ENCODE data around the gene FAM90A1. TPM values are rescaled to one million over a fixed set of nuclear protein-coding genes. Genes with fewer than 3 reads are reported as not detected.
"Not testable (repeated sequence)": the region's sequence is repeated elsewhere in the genome, so short reads cannot be mapped to it uniquely, and the experiment has no call there.

The FAM90A1 gene
- total RNA-seq, 1 donor from 2014 or later: 0.52 TPM

- H3K4me1 ChIP-seq (ENCODE audit: control insufficient read depth in 3 of 3, insufficient read depth in 3 of 3, low read length in 3 of 3); H3K27ac ChIP-seq (ENCODE audit: low read depth, low read length); H3K9ac ChIP-seq (ENCODE audit: low read depth in 1 of 3, low read length in 3 of 3); H3K27me3 ChIP-seq (ENCODE audit: control insufficient read depth in 3 of 3, insufficient read depth in 3 of 3, low read length in 3 of 3); H3K36me3 ChIP-seq (ENCODE audit: control insufficient read depth in 3 of 3, insufficient read depth in 3 of 3, low read length in 3 of 3); H3K4me3 ChIP-seq (ENCODE audit: low read length in 3 of 3); H3K9me3 ChIP-seq (ENCODE audit: control insufficient read depth in 3 of 3, low read length in 3 of 3): not testable (repeated sequence)
These were observed 6.6 kb upstream of the FAM90A1 start for GRCh38 chr12:8233935-8234495.

- not testable (repeated sequence) for H3K9ac ChIP-seq (ENCODE audit: low read depth in 1 of 3, low read length in 3 of 3); H3K9me3 ChIP-seq (ENCODE audit: control insufficient read depth in 3 of 3, low read length in 3 of 3); H3K36me3 ChIP-seq (ENCODE audit: control insufficient read depth in 3 of 3, insufficient read depth in 3 of 3, low read length in 3 of 3); H3K4me1 ChIP-seq (ENCODE audit: control insufficient read depth in 3 of 3, insufficient read depth in 3 of 3, low read length in 3 of 3); H3K4me3 ChIP-seq (ENCODE audit: low read length in 3 of 3); H3K27ac ChIP-seq (ENCODE audit: low read depth, low read length); H3K27me3 ChIP-seq (ENCODE audit: control insufficient read depth in 3 of 3, insufficient read depth in 3 of 3, low read length in 3 of 3)
These were observed 6.0 kb upstream of the FAM90A1 start for GRCh38 chr12:8233300-8233855.

GRCh38 chr12:8231666-8232608 lies 4.5 kb upstream of the FAM90A1 start:
- H3K9ac ChIP-seq (ENCODE audit: low read depth in 1 of 3, low read length in 3 of 3); H3K4me1 ChIP-seq (ENCODE audit: control insufficient read depth in 3 of 3, insufficient read depth in 3 of 3, low read length in 3 of 3); H3K9me3 ChIP-seq (ENCODE audit: control insufficient read depth in 3 of 3, low read length in 3 of 3); H3K4me3 ChIP-seq (ENCODE audit: low read length in 3 of 3); H3K27ac ChIP-seq (ENCODE audit: low read depth, low read length); H3K36me3 ChIP-seq (ENCODE audit: control insufficient read depth in 3 of 3, insufficient read depth in 3 of 3, low read length in 3 of 3); H3K27me3 ChIP-seq (ENCODE audit: control insufficient read depth in 3 of 3, insufficient read depth in 3 of 3, low read length in 3 of 3): not testable (repeated sequence)

GRCh38 chr12:8231049-8231448 lies 3.6 kb upstream of the FAM90A1 start:
- not testable (repeated sequence) for H3K4me1 ChIP-seq (ENCODE audit: control insufficient read depth in 3 of 3, insufficient read depth in 3 of 3, low read length in 3 of 3); H3K4me3 ChIP-seq (ENCODE audit: low read length in 3 of 3); H3K36me3 ChIP-seq (ENCODE audit: control insufficient read depth in 3 of 3, insufficient read depth in 3 of 3, low read length in 3 of 3); H3K9me3 ChIP-seq (ENCODE audit: control insufficient read depth in 3 of 3, low read length in 3 of 3); H3K27ac ChIP-seq (ENCODE audit: low read depth, low read length); H3K9ac ChIP-seq (ENCODE audit: low read depth in 1 of 3, low read length in 3 of 3); H3K27me3 ChIP-seq (ENCODE audit: control insufficient read depth in 3 of 3, insufficient read depth in 3 of 3, low read length in 3 of 3)

GRCh38 chr12:8229486-8229885 lies 2.1 kb upstream of the FAM90A1 start:
- H3K4me1 ChIP-seq (ENCODE audit: control insufficient read depth in 3 of 3, insufficient read depth in 3 of 3, low read length in 3 of 3); H3K27me3 ChIP-seq (ENCODE audit: control insufficient read depth in 3 of 3, insufficient read depth in 3 of 3, low read length in 3 of 3); H3K36me3 ChIP-seq (ENCODE audit: control insufficient read depth in 3 of 3, insufficient read depth in 3 of 3, low read length in 3 of 3); H3K4me3 ChIP-seq (ENCODE audit: low read length in 3 of 3); H3K9me3 ChIP-seq (ENCODE audit: control insufficient read depth in 3 of 3, low read length in 3 of 3); H3K9ac ChIP-seq (ENCODE audit: low read depth in 1 of 3, low read length in 3 of 3); H3K27ac ChIP-seq (ENCODE audit: low read depth, low read length): not testable (repeated sequence)

- not testable (repeated sequence) for H3K9ac ChIP-seq (ENCODE audit: low read depth in 1 of 3, low read length in 3 of 3); H3K9me3 ChIP-seq (ENCODE audit: control insufficient read depth in 3 of 3, low read length in 3 of 3); H3K27ac ChIP-seq (ENCODE audit: low read depth, low read length); H3K4me3 ChIP-seq (ENCODE audit: low read length in 3 of 3); H3K4me1 ChIP-seq (ENCODE audit: control insufficient read depth in 3 of 3, insufficient read depth in 3 of 3, low read length in 3 of 3); H3K36me3 ChIP-seq (ENCODE audit: control insufficient read depth in 3 of 3, insufficient read depth in 3 of 3, low read length in 3 of 3); H3K27me3 ChIP-seq (ENCODE audit: control insufficient read depth in 3 of 3, insufficient read depth in 3 of 3, low read length in 3 of 3)
These were observed 1.2 kb upstream of the FAM90A1 start for GRCh38 chr12:8228607-8229006.

GRCh38 chr12:8227732-8228077 lies 287 bp upstream of the FAM90A1 start:
- not testable (repeated sequence) for H3K4me1 ChIP-seq (ENCODE audit: control insufficient read depth in 3 of 3, insufficient read depth in 3 of 3, low read length in 3 of 3); H3K9ac ChIP-seq (ENCODE audit: low read depth in 1 of 3, low read length in 3 of 3); H3K4me3 ChIP-seq (ENCODE audit: low read length in 3 of 3); H3K36me3 ChIP-seq (ENCODE audit: control insufficient read depth in 3 of 3, insufficient read depth in 3 of 3, low read length in 3 of 3); H3K27me3 ChIP-seq (ENCODE audit: control insufficient read depth in 3 of 3, insufficient read depth in 3 of 3, low read length in 3 of 3); H3K27ac ChIP-seq (ENCODE audit: low read depth, low read length); H3K9me3 ChIP-seq (ENCODE audit: control insufficient read depth in 3 of 3, low read length in 3 of 3)

- Histone ChIP-seq H3K27ac (ENCODE audit: low read depth, low read length) (no peak overlapping the region), H3K9ac (ENCODE audit: low read depth in 1 of 3, low read length in 3 of 3) (no peak overlapping the region), H3K9me3 (ENCODE audit: control insufficient read depth in 3 of 3, low read length in 3 of 3) (no peaks in the 10 kb centered on the region), H3K27me3 (ENCODE audit: control insufficient read depth in 3 of 3, insufficient read depth in 3 of 3, low read length in 3 of 3) (no peaks in the 10 kb centered on the region), H3K4me3 (ENCODE audit: low read length in 3 of 3) (no peak overlapping the region), H3K36me3 (ENCODE audit: control insufficient read depth in 3 of 3, insufficient read depth in 3 of 3, low read length in 3 of 3) (no peaks in the 10 kb centered on the region), H3K4me1 (ENCODE audit: control insufficient read depth in 3 of 3, insufficient read depth in 3 of 3, low read length in 3 of 3) (no peaks in the 10 kb centered on the region)
These were observed 1.1 kb downstream of the FAM90A1 start for GRCh38 chr12:8226355-8226754.

GRCh38 chr12:8224782-8225181 lies 2.6 kb downstream of the FAM90A1 start:
- H3K27ac ChIP-seq (ENCODE audit: low read depth, low read length); H3K4me1 ChIP-seq (ENCODE audit: control insufficient read depth in 3 of 3, insufficient read depth in 3 of 3, low read length in 3 of 3); H3K27me3 ChIP-seq (ENCODE audit: control insufficient read depth in 3 of 3, insufficient read depth in 3 of 3, low read length in 3 of 3); H3K9ac ChIP-seq (ENCODE audit: low read depth in 1 of 3, low read length in 3 of 3); H3K9me3 ChIP-seq (ENCODE audit: control insufficient read depth in 3 of 3, low read length in 3 of 3); H3K36me3 ChIP-seq (ENCODE audit: control insufficient read depth in 3 of 3, insufficient read depth in 3 of 3, low read length in 3 of 3); H3K4me3 ChIP-seq (ENCODE audit: low read length in 3 of 3): not testable (repeated sequence)

- H3K4me3 ChIP-seq (ENCODE audit: low read length in 3 of 3); H3K9me3 ChIP-seq (ENCODE audit: control insufficient read depth in 3 of 3, low read length in 3 of 3); H3K9ac ChIP-seq (ENCODE audit: low read depth in 1 of 3, low read length in 3 of 3); H3K36me3 ChIP-seq (ENCODE audit: control insufficient read depth in 3 of 3, insufficient read depth in 3 of 3, low read length in 3 of 3); H3K27me3 ChIP-seq (ENCODE audit: control insufficient read depth in 3 of 3, insufficient read depth in 3 of 3, low read length in 3 of 3); H3K27ac ChIP-seq (ENCODE audit: low read depth, low read length); H3K4me1 ChIP-seq (ENCODE audit: control insufficient read depth in 3 of 3, insufficient read depth in 3 of 3, low read length in 3 of 3): not testable (repeated sequence)
These were observed 3.8 kb downstream of the FAM90A1 start for GRCh38 chr12:8223646-8224045.

Measured in skeletal muscle tissue (tissue), 4 donors.